ENCODE measurements around the gene EIF4A2.

EIF4A2 gene

GRCh38 chr3:186772701-186773417 is 10.5 kb upstream of the EIF4A2 start:
- peak overlapping the region; percentile 51; the same call in 1 of the 2 replicates for H3K4me3 ChIP-seq (ENCODE audit: low read length)
- no peak for TF ChIP-seq ZNF274 (IDR thresholded peaks at IDR 0.05; ENCODE audit: low read depth, low read length)

- no peak for TF ChIP-seq ZNF274 (IDR thresholded peaks at IDR 0.05; ENCODE audit: low read depth, low read length)
- no peak overlapping the region for H3K4me3 ChIP-seq (ENCODE audit: low read length)
These were observed 7.4 kb upstream of the EIF4A2 start for GRCh38 chr3:186775999-186776398.

GRCh38 chr3:186779204-186779603 is 4.2 kb upstream of the EIF4A2 start:
- no peak for TF ChIP-seq ZNF274 (IDR thresholded peaks at IDR 0.05; ENCODE audit: low read depth, low read length)
- H3K4me3 ChIP-seq (ENCODE audit: low read length), result no peak overlapping the region

- TF ChIP-seq ZNF274 (IDR thresholded peaks at IDR 0.05; ENCODE audit: low read depth, low read length), result no peak
- H3K4me3 ChIP-seq (ENCODE audit: low read length), result peak overlapping the region; percentile 92
These were observed 777 bp upstream of the EIF4A2 start for GRCh38 chr3:186782542-186783057.

GRCh38 chr3:186783731-186784515 is 546 bp downstream of the EIF4A2 start:
- peak overlapping the region; percentile 92 for H3K4me3 ChIP-seq (ENCODE audit: low read length)
- TF ChIP-seq ZNF274 (IDR thresholded peaks at IDR 0.05; ENCODE audit: low read depth, low read length), result no peak

GRCh38 chr3:186784820-186785494 is 1.6 kb downstream of the EIF4A2 start:
- no peak for TF ChIP-seq ZNF274 (IDR thresholded peaks at IDR 0.05; ENCODE audit: low read depth, low read length)
- peak overlapping the region; percentile 92 for H3K4me3 ChIP-seq (ENCODE audit: low read length)

- no peak for TF ChIP-seq ZNF274 (IDR thresholded peaks at IDR 0.05; ENCODE audit: low read depth, low read length)
- peak overlapping the region; percentile 92 for H3K4me3 ChIP-seq (ENCODE audit: low read length)
These were observed 2.2 kb downstream of the EIF4A2 start for GRCh38 chr3:186785495-186786018.

- peak overlapping the region; percentile 92 for H3K4me3 ChIP-seq (ENCODE audit: low read length)
These were observed 3.5 kb downstream of the EIF4A2 start for GRCh38 chr3:186786922-186787321.

GRCh38 chr3:186787642-186788481 is 4.5 kb downstream of the EIF4A2 start:
- no peak for TF ChIP-seq ZNF274 (IDR thresholded peaks at IDR 0.05; ENCODE audit: low read depth, low read length)
- peak overlapping the region; percentile 92; the same call in 1 of the 2 replicates for H3K4me3 ChIP-seq (ENCODE audit: low read length)

More at GRCh38 chr3:186786922-186787321, 3.5 kb downstream of the EIF4A2 start:
- no peak for TF ChIP-seq ZNF274 (IDR thresholded peaks at IDR 0.05; ENCODE audit: low read depth, low read length)

GRCh38 chr3:186788482-186789370 is 5.3 kb downstream of the EIF4A2 start:
- TF ChIP-seq ZNF274 (IDR thresholded peaks at IDR 0.05; ENCODE audit: low read depth, low read length), result no peak
- no peak overlapping the region for H3K4me3 ChIP-seq (ENCODE audit: low read length)

GRCh38 chr3:186789554-186790260 is 6.3 kb downstream of the EIF4A2 start:
- H3K4me3 ChIP-seq (ENCODE audit: low read length), result no peak overlapping the region
- TF ChIP-seq ZNF274 (IDR thresholded peaks at IDR 0.05; ENCODE audit: low read depth, low read length), result no peak

Data from GM08714 (cell line).